GM06990 (cell line): ENCODE data around the gene BHLHE40.

Experiments used
- DNase-seq: peaks from one replicate; pipeline ENCODE4 v3.0.0-alpha.2; 2011; ENCODE audit not compliant: insufficient read length; ENCODE audit errors: extremely low read depth
- H3K27me3 ChIP-seq: replicated peaks from 2 replicates; pipeline ENCODE4 v1.6.0; 2011; ENCODE audit warnings: low read length; ENCODE audit not compliant: control insufficient read depth, insufficient read depth
- H3K36me3 ChIP-seq: 2 replicates; pipeline ENCODE4 v1.5.1; 2011; ENCODE audit warnings: low read length; ENCODE audit not compliant: control insufficient read depth, insufficient read depth
- H3K4me3 ChIP-seq: replicated peaks from 2 replicates; pipeline ENCODE4 v1.5.1; 2011; ENCODE audit warnings: low read depth, mild to moderate bottlenecking, control low read depth, low read length
- CTCF ChIP-seq: IDR thresholded peaks from 2 replicates; pipeline ENCODE4 v1.5.1; 2011; ENCODE audit warnings: low read length, control low read depth, mild to moderate bottlenecking, inconsistent platforms; ENCODE audit not compliant: insufficient read depth, poor library complexity, severe bottlenecking

The BHLHE40 gene

GRCh38 chr3:4983739-4984510 lies 4.7 kb downstream of the BHLHE40 start:
- no peaks in the 10 kb centered on the region for H3K27me3 ChIP-seq
- no peak for TF ChIP-seq CTCF
- peak; percentile 87 for DNase-seq
- peak overlapping the region; percentile 96 for H3K4me3 ChIP-seq
- peaks cover 9% of the 10 kb centered on the region for H3K36me3 ChIP-seq

- Histone ChIP-seq H3K4me3 (peak overlapping the region; percentile 96), H3K36me3 (peaks cover 9% of the 10 kb centered on the region), H3K27me3 (no peaks in the 10 kb centered on the region)
- no peak for TF ChIP-seq CTCF
- no peak for DNase-seq
Measured at GRCh38 chr3:4984511-4984864, 5.3 kb downstream of the BHLHE40 start.

- Histone ChIP-seq H3K27me3 (no peaks in the 10 kb centered on the region), H3K36me3 (peaks cover 9% of the 10 kb centered on the region), H3K4me3 (peak overlapping the region; percentile 11; the same call in 1 of the 2 replicates)
- no peak for TF ChIP-seq CTCF
- DNase-seq = no peak
Measured at GRCh38 chr3:4985330-4986174, 6.3 kb downstream of the BHLHE40 start.

GRCh38 chr3:4986175-4986781 lies 7.0 kb downstream of the BHLHE40 start:
- Histone ChIP-seq H3K36me3 (peaks cover 9% of the 10 kb centered on the region), H3K4me3 (peak overlapping the region; percentile 58), H3K27me3 (no peaks in the 10 kb centered on the region)
- DNase-seq = no peak
- peak; percentile 1 for TF ChIP-seq CTCF

- no peak for TF ChIP-seq CTCF
- H3K36me3 ChIP-seq = peaks cover 9% of the 10 kb centered on the region
- no peaks in the 10 kb centered on the region for H3K27me3 ChIP-seq
- H3K4me3 ChIP-seq = peak overlapping the region; percentile 58
- DNase-seq = peak; percentile 86
Measured at GRCh38 chr3:4986782-4987537, 7.7 kb downstream of the BHLHE40 start.
